HG02759 (cell line): Measurements from ENCODE around the gene HDAC4.
"Not testable (repeated sequence)": the region's sequence is repeated elsewhere in the genome, so short reads cannot be mapped to it uniquely, and the experiment has no call there.

Experiments used
- ATAC-seq: cut with Tn5 transposase; IDR thresholded peaks from one replicate; pipeline ENCODE4 v1.9.1; 2021; ENCODE audit warnings: mild to moderate bottlenecking, moderate library complexity; ENCODE audit not compliant: unreplicated experiment

HDAC4 gene

DNA sequence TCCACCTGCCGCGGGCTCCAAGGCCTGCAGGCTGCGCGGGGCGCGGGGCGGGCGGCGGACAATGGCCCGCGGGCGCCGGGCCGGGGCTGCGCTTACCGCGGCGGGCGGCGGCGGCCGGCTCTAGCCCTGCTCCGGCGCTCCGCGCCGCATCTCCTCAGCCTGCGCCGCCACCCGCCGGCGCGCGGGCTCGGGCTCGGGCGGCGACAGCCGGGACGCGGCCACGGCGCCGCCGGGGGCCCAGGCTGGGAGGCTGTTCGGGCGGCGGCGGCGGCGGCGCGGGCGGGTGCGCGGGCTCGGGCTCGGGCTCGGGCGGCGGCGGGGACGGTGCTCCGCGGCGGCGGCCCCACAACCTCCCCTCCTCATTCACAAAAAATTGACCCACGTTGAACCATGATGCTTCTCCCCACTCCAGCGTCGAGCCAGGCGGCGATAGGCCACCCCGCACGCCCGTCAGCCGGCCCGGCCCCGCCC lies at the start of gene HDAC4:
HDAC4 (minus strand) TSS at position 425 of the 471 bp plus-strand sequence. CDS start 48,321 bp downstream, outside the sequence.
- ATAC-seq: peak; percentile 4

DNA sequence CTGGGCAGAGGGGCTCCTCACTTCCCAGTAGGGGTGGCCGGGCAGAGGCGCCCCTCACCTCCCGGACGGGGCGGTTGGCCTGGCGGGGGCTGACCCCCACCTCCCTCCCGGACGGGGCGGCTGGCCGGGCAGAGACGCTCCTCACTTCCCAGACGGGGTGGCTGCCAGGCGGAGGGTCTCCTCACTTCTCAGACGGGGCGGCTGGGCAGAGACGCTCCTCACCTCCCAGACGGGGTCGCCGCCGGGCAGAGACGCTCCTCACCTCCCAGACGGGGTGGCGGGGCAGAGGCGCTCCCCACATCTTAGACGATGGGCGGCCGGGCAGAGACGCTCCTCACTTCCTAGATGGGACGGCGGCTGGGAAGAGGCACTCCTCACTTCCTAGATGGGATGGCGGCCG lies 48.6 kb upstream of the HDAC4 start:
- ATAC-seq: not testable (repeated sequence)

DNA sequence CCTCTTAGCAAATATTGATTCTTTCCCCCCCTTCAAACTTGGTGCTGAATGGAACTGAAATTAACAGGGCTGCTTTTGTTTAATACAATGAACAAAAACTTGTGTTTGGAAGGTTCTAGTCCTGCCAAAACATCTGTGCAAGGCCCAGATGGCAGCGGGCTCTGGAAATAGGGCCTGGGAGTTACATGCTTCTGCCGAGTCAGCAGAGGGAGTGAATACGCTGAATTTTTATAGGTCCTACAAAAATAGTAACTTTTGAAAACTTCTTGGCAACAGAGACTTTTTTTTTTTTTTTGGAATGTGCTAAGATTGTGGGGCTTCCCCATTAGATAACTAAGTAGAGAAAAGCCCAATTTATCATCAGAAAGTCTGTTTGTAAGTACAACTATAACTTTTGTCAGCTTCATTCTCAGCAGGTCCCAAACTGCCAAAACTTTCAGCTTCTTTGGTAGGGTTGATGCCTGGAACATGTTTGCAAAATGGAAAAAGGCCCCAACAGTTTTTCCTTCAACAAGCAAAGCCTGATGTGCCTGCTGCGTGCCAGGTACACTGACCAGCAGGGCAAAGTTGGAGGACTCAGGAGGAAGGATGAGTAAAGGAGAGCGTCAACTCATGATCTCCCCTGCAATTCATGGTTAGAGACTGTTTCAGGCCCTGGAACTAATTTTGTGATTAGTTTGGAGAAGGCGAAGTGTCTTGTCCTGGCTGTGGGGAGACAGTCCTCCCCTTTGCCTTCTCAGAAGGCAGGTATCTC lies 45.1 kb upstream of the HDAC4 start:
- ATAC-seq: no peak

DNA sequence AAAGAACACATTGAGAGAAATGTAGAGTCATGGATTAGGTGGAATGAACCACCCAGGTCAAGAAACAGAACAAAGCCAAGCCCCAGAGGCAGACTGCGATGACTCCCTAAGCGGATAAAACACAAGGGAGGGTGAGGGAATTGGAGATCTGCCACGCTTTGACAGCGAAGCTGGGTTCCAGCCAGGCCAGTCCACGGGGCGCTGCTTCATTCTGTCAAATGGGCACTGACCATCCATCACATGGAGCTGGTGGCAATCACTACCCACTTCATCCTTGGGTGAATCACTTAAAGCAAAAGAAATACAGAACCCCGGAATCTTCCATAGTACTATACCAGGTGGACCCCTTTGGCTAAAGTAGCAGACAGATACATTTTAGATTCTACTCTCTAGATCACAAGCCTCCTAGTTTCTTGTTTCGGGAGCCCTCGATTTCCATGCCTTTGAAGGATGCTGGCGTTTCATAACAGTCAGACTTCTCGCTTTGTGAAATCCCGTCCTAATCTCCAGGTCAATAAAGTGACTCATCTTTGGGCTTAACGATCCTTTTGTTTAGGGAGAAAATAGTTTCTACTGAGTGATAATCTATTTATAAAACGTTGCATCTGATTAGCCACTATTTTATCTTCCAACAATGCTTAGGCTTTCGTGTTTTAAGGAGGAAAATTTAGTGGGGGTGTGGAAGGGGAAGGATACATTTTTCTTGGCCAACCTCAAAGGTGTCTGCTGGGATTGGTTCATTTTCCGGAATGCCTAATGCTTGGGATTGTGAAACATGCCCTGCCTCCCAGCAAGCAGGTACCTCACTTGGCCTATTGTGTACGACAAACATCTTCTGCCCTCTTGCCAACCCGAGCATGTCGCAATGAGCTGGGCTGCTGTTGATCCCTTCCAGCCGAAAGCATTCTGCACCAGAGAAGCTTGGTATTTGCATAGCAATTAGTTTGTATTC lies 44.1 kb upstream of the HDAC4 start:
- no peak for ATAC-seq

DNA sequence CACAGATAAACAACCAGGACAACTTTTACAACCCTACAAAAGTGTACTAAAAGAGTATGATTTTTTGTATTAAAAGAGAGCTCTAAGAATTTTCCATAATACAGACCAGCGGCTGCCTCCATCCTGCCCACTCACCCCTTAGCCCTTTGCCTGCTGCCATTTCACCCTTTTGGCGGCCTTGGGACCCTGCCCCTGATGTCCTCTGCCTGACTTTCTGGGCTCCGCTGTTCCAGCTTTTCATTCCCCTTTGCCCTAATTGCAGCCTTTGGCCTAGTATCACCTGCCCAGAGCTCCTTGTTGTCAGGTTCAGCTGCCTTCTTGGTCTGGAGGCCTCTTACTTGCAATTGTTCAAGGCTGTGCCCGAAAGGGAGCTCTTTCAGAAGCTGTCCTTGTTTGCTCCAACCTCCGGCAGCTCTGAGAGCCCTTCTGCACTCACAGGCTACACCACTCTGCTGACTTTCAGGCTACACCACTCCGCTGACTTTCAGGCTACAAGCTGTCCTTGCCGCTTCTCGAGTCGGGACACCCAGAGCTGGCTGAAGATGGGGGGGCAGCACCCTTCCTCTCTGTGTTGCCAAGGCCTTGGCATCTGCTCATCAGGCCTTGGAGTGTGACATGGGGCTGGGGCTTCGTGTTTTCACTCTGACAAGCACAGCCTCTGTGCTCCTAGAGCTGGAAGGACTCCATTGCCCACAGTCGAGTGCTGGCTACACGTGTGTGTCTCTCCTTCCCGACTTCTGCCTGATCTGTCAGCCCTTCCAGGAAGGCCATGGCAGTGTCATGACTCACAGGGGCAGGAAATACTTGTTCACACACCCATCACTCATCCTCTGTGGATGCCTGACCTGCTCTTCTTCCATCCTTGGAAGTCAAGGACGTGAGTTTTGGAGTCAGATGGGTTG lies 43.1 kb upstream of the HDAC4 start:
- no peak for ATAC-seq

DNA sequence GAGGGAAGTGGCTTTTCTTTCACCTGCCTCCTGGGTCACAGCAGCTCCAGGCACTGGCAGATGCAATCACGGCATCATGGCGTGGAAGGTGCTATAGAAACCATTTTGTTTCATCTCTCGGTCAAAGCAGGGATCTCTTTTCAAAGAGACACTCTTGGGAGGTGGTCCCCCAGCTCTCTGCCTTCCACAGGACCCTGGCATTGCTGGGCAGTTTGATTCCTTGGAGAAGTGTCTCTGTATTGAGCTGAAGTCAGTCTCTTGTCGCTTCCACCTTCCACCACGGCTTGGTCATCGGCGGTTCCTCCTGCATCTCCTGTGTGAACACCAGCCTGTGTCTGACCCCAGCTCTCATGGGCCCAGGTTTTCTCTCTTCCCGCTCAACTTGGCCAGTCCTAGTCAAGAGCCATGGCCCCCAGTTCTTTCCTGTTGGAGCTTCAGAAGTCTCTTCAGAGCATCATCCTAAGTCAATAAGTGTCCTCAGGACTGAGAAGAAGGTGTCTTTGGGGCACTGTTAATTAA lies 42.3 kb upstream of the HDAC4 start:
- no peak for ATAC-seq

DNA sequence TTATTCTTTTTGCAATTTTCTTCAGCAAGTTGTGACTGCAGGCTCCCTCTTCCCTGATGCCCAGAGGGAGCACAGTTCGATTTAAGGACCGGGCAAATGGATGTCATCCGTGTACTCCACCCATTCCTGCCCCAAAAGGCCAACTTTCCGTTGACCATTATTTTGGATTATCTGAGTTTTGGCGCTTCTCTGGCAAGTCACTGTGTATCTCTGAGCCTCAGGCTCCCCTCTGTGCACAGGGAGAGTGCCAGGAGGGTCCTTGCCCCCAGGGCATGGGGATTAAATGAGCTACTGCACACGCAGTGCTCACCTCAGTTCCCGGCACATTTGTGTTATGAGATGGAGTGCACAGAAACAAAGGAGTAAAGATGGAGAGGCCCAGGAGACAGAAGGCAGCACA lies 41.4 kb upstream of the HDAC4 start:
- ATAC-seq: no peak

DNA sequence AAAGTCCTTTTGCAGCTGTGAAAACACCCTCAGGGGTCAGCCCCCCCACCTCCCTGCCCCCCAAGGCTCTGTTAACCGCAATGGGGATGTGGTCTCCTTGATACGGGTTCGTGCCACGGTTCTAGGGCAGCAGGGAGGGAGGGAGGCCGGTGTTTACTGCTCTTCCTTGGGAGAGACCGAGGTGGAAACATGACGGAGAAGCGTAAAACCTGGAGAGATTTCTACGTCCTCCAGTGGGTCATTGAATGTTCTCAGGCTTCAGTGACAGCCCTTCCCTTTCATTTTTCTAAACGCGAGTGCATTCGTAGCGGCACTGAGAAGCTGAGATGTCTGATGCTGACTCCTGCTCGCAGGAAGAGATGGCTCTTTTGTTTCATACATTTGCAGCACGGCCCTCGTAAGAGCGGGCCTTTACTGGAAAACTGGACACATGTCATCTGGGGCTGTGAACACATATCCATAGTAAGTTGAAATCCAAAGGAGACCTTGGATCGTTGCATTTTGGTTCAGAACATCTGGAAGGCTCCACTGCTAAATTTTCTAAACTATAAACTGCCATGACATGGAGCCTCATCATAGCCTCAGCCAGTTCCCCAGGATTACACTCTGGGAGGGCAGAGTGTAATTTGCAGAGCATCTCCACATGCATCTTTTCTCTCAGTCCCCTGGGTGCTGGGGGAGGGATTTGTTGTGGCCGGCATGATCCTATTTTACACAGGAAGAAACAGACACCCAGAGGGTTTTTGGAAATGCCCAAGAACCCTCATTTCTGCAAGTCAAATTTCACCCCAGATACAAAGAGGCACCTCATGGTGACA lies 40.6 kb upstream of the HDAC4 start:
- ATAC-seq: no peak

DNA sequence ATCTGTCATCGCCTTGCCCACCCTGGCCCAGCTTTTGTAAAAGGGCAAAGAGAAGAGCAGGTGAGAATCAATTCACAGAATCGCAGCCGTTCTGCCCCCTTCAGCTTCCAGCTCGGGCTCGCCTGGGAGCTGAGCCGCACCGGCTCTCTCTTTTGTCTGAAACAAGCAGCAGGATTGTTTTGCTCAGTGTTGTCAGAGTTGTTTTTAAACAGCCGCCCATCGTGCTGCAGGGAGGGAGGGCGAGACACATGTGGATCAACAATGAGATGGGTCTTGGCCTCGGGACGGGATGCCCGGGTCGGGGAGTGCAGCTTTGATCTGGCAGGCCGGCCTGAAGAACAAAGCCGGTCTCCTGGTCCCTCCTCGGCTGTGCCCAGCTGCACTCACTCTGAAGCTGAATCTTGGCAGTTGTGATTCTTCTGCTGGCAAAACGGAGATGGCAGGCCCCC lies 39.7 kb upstream of the HDAC4 start:
- no peak for ATAC-seq

DNA sequence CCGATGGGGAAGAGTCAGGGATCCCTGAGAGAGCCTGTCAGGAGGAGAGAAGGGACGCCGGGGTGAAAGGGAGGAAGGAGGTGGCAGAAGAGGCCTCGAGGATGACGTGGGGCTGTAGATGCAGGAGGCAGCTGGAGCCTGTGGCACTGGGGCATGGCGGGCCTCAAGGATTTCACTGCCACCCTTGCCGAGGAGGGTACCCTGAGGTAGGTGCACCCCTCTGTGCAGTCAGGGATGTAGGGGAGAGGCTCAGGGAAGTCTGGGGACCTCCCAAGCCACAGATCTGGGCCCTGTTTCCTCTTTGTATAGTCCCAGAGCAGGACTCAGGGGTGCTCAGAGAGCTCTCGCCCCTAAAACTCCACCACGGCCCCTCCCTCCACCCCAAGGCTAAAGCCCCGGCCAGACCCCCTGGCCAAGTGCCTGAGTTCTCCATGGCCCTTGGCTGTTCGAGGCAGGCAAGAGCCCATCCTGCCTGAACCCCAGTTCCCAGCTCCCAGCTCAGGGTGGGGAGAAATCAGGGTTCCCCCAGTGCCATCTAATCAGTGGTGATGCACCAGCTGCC lies 39.0 kb upstream of the HDAC4 start:
- no peak for ATAC-seq

DNA sequence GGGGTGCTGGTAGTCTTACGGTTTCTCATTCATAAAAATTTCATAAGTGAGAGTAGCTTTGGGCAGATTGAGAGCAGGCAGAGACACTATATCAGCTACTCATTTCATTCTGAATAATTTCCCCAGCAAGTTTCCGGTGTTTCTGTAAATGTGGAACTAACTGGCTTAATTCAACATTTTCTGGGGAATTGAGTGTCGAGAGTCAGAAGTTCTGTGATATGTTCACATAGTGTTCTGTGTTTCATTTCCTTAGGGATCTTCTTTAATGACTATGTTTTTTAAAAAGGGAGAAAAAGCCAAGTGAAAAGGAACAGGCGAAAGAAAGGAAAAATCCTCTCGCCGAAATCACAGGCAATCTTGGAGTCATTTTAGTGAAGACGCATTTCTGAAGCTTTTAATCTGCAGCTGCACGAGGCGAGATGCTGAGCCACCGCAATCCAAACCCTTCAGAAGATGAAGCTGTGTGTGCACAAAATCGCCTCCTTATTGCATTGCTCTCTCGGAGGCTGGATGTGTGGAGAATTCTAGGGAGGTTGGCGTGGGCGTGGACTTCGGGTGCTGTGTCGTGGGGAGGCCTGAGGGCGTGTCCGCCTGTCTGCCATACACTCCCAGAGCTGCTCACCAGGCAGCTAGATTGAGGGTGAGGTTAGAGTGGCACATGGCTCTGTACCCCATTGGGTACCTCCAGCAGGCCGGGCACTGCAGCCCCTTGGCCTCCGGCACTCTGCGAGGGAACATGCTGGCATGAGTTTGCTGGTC lies 38.4 kb upstream of the HDAC4 start:
- no peak for ATAC-seq

DNA sequence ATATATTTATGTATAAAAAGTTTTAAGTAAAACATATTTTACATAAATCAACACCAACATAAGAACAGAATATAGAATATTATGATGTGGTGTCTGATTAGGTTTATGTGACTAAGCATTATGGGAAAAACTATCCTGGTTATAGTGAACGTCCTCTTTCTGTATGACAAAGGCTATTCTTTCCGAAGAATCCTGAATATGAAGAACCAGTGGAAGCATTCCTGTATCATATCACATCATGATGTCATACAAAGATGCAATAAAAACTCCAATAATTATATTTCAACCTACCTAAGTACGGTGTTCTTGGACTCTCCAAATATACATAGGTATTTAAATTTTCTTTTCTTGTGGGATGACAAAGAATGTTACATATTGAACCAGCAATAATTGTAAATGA lies 37.5 kb upstream of the HDAC4 start:
- ATAC-seq: no peak

DNA sequence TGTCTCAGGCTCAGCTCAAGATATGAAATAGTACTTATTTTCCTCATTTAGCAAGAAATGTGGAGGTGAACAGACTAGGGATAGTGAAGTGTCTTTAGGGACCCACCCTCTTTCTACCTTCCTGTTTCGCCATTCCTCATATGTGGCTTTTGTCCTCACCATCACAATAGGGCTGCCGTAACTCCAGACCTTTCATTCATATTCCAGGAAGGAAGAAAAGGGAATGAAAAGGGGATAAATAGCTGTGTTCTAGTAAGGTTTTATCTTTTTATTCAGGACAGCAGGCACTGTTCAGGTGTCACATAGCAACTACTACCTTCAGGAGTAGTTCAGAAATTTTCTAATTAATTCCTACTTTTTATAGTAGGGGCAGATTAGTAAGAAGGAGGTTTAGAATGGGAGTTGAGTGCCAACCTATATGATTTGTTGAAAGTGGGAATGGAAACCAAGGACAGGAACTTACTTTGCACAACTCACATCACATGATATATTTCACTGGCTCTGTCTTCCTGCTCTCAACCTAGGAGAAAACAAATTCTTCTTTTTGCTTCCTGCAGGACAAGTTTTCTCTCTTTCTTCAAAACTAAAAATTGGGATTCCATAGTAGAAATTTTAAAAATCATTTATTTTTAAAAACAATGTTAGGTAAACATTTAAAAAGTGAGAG lies 36.0 kb upstream of the HDAC4 start:
- ATAC-seq: no peak

DNA sequence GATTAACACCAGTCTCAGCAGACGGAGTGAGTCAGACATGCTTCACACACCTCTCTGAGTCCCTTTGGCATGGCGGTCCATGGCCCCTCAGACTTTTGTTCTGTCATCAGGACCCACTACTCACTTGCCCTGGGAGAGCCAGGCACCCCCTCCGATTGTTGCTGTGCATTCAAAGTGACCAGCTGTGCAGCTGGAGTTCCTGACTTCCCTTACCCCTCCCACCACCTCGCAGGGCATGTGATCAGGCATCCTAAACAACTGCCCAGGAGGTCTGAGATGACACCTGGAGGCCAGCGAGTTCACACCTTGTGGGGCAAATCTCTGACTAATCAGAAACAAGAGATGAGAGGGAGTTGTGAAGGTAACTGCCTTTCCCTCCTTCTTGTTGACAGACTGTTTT lies 35.3 kb upstream of the HDAC4 start:
- ATAC-seq: no peak

DNA sequence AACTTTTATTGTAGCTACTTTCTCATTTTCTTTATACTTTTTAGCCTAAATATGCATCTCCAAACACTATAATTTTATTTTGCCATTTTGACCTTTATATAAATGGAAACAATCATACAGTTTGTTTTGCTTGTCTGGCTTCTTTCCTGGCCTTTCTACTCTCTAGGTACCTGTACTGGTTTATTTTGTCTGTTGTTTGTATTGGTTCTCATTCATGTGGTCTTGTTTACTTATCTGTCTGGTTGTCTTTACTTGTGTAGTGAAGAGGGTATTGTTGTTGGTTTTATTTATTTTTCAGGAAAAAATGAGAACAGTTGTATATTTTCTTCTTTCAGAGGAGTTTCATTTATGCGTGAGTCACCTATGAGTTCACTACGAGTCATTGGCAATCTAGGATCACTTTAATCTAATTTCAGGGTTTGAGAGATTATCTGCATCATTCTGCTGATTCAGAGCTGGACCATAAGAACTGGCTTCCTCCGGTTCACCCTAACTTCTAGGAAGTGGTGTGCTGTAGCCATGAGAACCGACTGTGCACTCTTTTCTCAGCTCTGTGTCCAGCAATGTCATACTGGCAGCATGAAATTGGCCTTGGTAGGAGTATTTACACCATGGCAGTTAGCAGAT lies 33.1 kb upstream of the HDAC4 start:
- ATAC-seq: no peak

DNA sequence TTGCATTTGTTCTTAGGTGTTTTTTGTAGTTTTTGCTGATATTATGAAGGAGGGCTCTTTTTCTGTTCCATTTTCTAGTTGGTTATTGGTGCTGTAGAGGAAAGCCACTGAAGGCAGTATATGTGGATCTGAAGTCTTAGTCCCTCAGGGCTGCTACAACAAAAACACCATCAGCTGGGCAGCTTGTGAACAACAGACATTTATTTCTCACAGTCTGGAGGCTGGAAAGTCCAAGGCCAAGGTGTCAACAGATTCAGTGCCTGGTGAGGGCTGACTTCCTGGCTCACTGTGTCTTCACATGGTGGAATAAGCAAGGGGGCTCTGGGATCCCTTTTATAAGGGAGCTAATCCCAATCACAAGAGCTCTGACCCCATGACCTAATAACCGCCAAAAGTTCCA lies 31.4 kb upstream of the HDAC4 start:
- ATAC-seq: no peak

DNA sequence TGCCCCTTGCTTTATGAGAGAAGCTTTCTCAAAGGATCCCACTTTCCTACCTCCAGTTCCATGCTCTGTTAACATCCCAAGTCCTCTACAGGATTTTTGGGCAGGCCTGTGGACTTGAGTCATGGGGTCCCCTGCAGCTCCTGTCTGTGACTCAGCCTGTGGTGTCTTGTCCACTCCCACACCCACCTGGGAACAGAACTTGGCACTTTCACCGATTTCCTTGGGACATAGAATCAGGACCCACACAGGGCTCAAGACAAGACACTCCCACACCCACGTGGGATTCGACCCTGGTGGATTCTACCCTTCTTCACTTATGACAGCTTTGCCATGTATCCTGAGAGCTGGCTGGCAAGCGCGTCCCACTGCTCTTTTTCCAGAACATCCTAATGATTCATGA lies 30.7 kb upstream of the HDAC4 start:
- ATAC-seq: no peak
